ENCODE data around the gene B4GALT5. TPM values are rescaled to one million over a fixed set of nuclear protein-coding genes. Genes with fewer than 3 reads are reported as not detected.

B4GALT5 gene
- total RNA-seq, 1 experiment from 2014 or later = 25.5 TPM

GRCh38 chr20:49585585-49586245, 128.0 kb downstream of the B4GALT5 start:
- no peak for DNase-seq (ENCODE audit: low read depth)

DNA sequence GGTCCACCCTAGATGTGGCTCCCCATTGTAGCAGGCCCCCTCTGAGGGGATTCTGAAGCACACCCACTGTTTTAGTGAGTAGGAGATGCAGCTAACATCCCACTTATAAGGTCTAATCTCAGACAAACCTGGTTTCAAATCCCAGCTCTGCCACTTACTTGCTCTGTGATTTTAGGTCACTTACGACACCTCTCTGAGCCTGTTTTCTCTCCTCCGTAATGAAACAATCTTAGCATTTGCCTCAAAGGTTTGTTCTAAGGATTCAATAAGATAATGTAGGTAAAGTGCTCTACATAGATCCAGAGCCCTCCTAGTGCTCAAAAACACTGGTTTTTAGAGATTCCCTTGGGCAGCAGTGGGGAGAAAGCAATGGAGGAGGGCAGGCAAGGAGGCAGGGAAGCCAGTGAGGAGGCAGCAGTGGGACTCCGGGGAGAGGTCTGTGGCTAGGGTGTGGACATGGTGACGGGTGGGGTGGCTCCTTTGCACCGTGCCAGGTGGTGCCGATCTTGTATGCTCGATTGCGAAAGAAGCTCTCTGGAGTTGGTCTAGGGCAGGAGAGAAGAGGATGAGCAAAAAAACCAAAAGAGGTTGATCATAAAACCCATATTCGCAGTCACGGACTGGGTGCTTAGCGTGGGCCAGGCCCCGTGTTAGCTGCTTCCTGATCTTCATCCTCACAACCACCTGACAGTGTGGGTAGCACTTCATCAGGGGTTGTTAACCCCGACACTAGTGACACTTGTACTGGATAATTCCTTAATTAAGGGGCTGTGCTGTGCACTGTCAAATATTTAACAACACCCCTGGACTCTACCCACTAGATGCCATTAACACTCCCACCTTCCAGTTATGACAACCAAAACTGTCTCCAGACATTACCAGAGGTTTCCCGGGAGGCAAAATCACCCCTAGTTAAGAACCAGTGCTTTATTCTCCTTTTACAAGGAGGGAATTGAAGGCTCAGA, 129.0 kb downstream of the B4GALT5 start:
- no peak for DNase-seq (ENCODE audit: low read depth)

GRCh38 chr20:49583669-49584417, 129.8 kb downstream of the B4GALT5 start:
- DNase-seq (ENCODE audit: low read depth) = peak; percentile 86

DNA sequence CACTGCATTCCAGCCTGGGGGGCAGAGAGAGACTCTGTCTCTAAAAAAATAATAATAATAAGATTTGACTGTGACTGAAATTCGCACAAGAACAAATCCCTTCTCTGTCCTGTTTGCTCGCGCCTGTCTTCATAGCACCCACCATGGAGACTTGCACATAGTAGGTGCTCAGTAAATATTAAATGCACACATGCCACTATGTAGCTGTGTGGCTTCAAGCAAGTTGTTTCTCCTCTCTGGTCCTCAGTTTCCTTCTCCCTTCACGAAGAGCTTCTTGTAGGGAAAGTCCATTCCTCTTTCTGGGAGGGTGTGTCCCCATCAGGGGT, 130.4 kb downstream of the B4GALT5 start:
- no peak for DNase-seq (ENCODE audit: low read depth)

Other genes with a start within 250 kb of the B4GALT5 start
- not detected in 2 replicates for gene KCNB1, start 231.2 kb downstream of the B4GALT5 start, total RNA-seq (2014; rRNA removed; shearing (Covaris generic))
- gene PTGIS, start 145.7 kb downstream of the B4GALT5 start, total RNA-seq (2014; rRNA removed; shearing (Covaris generic)) = under 0.01 and 0.24 TPM in 2 replicates
- 6.2 and 6.6 TPM in 2 replicates for gene SLC9A8, start 99.0 kb upstream of the B4GALT5 start, total RNA-seq (2014; rRNA removed; shearing (Covaris generic))
- gene SPATA2, start 201.7 kb upstream of the B4GALT5 start, total RNA-seq (2014; rRNA removed; shearing (Covaris generic)) = 6.0 and 6.6 TPM in 2 replicates
- gene RNF114, start 222.5 kb upstream of the B4GALT5 start, total RNA-seq (2014; rRNA removed; shearing (Covaris generic)) = 127 and 240 TPM in 2 replicates